BLaER1 (cell line): ENCODE results near the gene DSN1.

Experiments
- H3K27ac ChIP-seq: shearing (Covaris generic); formaldehyde crosslinking; 2 replicates; pipeline ENCODE4 v1.8.1; 2022
- H3K27me3 ChIP-seq: shearing (Covaris generic); formaldehyde crosslinking; 2 replicates; pipeline ENCODE4 v1.8.1; 2022
- H3K36me3 ChIP-seq: shearing (Covaris generic); formaldehyde crosslinking; 2 replicates; pipeline ENCODE4 v1.8.1; 2022
- H3K4me1 ChIP-seq: shearing (Covaris generic); formaldehyde crosslinking; 2 replicates; pipeline ENCODE4 v1.8.1; 2022
- H3K4me2 ChIP-seq: shearing (Covaris generic); formaldehyde crosslinking; 2 replicates; pipeline ENCODE4 v1.8.1; 2022
- H3K4me3 ChIP-seq: shearing (Covaris generic); formaldehyde crosslinking; 2 replicates; pipeline ENCODE4 v1.8.1; 2022
- H3K9ac ChIP-seq: shearing (Covaris generic); formaldehyde crosslinking; 2 replicates; pipeline ENCODE4 v1.8.1; 2022
- H3K9me3 ChIP-seq: shearing (Covaris generic); formaldehyde crosslinking; 2 replicates; pipeline ENCODE4 v1.8.1; 2022
- H4K20me1 ChIP-seq: shearing (Covaris generic); formaldehyde crosslinking; 2 replicates; pipeline ENCODE4 v1.8.1; 2022
- Cebpa-rat ChIP-seq: shearing (Covaris generic); IDR thresholded peaks from 2 replicates; pipeline ENCODE4 v1.8.1; 2022

Gene DSN1, protein sequence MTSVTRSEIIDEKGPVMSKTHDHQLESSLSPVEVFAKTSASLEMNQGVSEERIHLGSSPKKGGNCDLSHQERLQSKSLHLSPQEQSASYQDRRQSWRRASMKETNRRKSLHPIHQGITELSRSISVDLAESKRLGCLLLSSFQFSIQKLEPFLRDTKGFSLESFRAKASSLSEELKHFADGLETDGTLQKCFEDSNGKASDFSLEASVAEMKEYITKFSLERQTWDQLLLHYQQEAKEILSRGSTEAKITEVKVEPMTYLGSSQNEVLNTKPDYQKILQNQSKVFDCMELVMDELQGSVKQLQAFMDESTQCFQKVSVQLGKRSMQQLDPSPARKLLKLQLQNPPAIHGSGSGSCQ

DNA sequence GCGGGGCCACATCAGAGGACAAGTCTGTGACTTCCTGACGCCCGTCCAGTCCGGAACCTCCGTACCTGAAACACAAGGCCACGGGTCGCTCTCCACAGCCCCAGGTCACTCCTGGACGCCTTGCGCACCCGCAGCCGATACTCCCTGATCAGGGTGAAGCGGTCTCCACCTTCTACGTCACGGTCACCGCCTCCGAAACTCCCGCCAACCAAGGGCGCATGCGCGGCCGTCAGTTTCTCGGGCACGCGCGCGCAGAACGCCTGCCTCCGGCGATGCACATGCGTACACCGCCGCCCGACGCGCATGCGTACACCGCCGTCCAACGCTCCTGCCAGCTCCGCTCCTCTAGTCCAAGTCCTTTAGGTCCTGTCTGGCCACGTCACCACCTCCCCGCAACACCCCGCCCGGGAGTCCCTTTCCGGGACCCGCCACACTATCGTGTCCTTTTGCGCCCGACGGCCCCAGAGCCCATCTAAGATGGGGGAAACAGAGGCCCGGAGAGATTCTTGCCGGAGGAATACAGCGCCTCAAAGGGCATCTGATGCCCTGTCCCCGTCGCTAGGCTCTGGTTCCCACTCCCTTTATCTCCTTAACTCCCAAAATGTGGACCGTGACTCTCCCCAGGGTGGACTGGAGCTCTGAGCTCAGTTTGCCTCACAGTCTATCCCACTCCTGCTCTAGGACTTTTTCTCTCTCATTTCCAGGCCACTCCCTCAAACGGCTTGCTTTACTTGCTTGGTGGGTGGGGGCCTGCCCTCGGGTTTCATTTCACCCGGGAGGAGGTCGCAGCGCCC is at the start of gene DSN1:
TSS of gene DSN1 (minus strand) at position 167 of the 794 bp plus-strand sequence. CDS start 2,305 bp downstream, outside the sequence.
- peaks cover 61% of the 10 kb centered on the region for H3K4me1 ChIP-seq
- H3K9me3 ChIP-seq, result no peaks in the 10 kb centered on the region

DNA sequence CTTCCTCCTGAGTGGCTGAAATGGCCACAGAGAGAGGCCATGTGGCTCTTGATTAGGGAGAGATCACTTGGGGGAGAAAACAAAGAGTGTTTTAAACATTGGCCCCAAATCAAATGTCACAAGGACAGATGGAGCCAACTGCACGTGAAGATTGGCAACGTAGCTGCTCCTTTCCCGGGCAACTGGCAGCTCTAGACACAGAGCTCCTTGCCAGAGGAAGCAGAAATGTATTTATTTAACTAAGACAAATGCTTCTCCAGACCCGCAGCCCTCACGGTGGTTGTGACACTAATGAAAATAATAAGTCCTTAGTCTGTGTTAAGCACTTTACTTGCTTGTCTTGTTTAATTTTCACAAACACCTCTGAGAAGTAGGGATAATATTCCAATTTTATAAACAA is 49.6 kb upstream of the DSN1 start:
- Histone ChIP-seq H3K27me3 (no peaks in the 10 kb centered on the region), H3K9ac (no peak overlapping the region), H3K9me3 (no peaks in the 10 kb centered on the region), H3K4me2 (no peak overlapping the region), H3K4me1 (no peaks in the 10 kb centered on the region), H3K27ac (no peak overlapping the region), H3K36me3 (peaks cover 98% of the 10 kb centered on the region), H3K4me3 (no peak overlapping the region), H4K20me1 (peaks cover 47% of the 10 kb centered on the region)
- no peak for TF ChIP-seq Cebpa-rat

More for the DNA sequence above, at the start of gene DSN1:
- Histone ChIP-seq H3K4me2 (peak within 1 kb of the TSS; percentile 99), H4K20me1 (peaks cover 8% of the 10 kb centered on the region; the same call in 1 of the 2 replicates), H3K27me3 (no peaks in the 10 kb centered on the region), H3K4me3 (peak within 1 kb of the TSS; percentile 87), H3K27ac (peak within 1 kb of the TSS; percentile 87), H3K9ac (peak within 1 kb of the TSS; percentile 96), H3K36me3 (peaks cover 22% of the 10 kb centered on the region)
- no peak for TF ChIP-seq Cebpa-rat

GRCh38 chr20:36821964-36822437 is 48.4 kb upstream of the DSN1 start:
- H3K4me2 ChIP-seq, result no peak overlapping the region
- no peaks in the 10 kb centered on the region for H3K4me1 ChIP-seq
- peaks cover 50% of the 10 kb centered on the region for H4K20me1 ChIP-seq
- peaks cover 98% of the 10 kb centered on the region for H3K36me3 ChIP-seq
- H3K27me3 ChIP-seq, result no peaks in the 10 kb centered on the region
- TF ChIP-seq Cebpa-rat, result no peak
- no peak overlapping the region for H3K9ac ChIP-seq
- H3K9me3 ChIP-seq, result no peaks in the 10 kb centered on the region
- H3K27ac ChIP-seq, result peak overlapping the region; percentile 13; the same call in 1 of the 2 replicates
- H3K4me3 ChIP-seq, result no peak overlapping the region

DNA sequence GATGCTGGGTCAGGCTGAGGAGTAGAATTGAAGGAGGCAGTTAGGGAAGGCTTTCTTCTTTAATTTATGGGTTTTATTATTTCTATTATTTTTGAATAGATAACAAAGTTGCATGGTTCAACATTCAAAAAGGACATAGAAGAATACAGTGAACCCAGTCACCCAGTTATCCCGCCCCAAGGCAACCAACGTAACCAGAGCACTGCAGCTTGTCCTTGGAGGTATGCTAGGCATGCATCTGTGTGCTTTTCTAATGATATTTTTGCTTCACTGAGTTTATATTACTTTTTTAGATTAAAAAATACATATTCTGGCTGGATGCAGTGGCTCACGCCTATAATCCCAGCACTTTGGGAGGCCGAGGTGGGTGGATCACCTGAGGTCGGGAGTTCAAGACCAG is 47.4 kb upstream of the DSN1 start:
- TF ChIP-seq Cebpa-rat, result no peak
- no peak overlapping the region for H3K27ac ChIP-seq
- H3K27me3 ChIP-seq, result no peaks in the 10 kb centered on the region
- H3K4me2 ChIP-seq, result no peak overlapping the region
- peaks cover 100% of the 10 kb centered on the region for H3K36me3 ChIP-seq
- no peaks in the 10 kb centered on the region for H3K9me3 ChIP-seq
- peaks cover 56% of the 10 kb centered on the region for H4K20me1 ChIP-seq
- no peaks in the 10 kb centered on the region for H3K4me1 ChIP-seq
- H3K9ac ChIP-seq, result no peak overlapping the region
- no peak overlapping the region for H3K4me3 ChIP-seq

- Histone ChIP-seq H4K20me1 (peaks cover 57% of the 10 kb centered on the region), H3K9ac (no peak overlapping the region), H3K9me3 (no peaks in the 10 kb centered on the region), H3K27ac (no peak overlapping the region), H3K36me3 (peaks cover 100% of the 10 kb centered on the region), H3K4me2 (no peak overlapping the region), H3K27me3 (no peaks in the 10 kb centered on the region), H3K4me1 (no peaks in the 10 kb centered on the region), H3K4me3 (no peak overlapping the region)
- no peak for TF ChIP-seq Cebpa-rat
Observed at GRCh38 chr20:36820073-36820472, 46.5 kb upstream of the DSN1 start.

- Histone ChIP-seq H3K27ac (no peak overlapping the region), H3K4me1 (no peaks in the 10 kb centered on the region), H3K9ac (no peak overlapping the region), H3K36me3 (peaks cover 100% of the 10 kb centered on the region), H3K4me3 (no peak overlapping the region), H3K4me2 (no peak overlapping the region), H4K20me1 (peaks cover 61% of the 10 kb centered on the region), H3K27me3 (no peaks in the 10 kb centered on the region), H3K9me3 (no peaks in the 10 kb centered on the region)
- TF ChIP-seq Cebpa-rat, result no peak
Observed at GRCh38 chr20:36819659-36820058, 46.1 kb upstream of the DSN1 start.

GRCh38 chr20:36818861-36819260 is 45.3 kb upstream of the DSN1 start:
- Histone ChIP-seq H3K9me3 (no peaks in the 10 kb centered on the region), H3K4me3 (no peak overlapping the region), H4K20me1 (peaks cover 69% of the 10 kb centered on the region), H3K4me2 (no peak overlapping the region), H3K27me3 (no peaks in the 10 kb centered on the region), H3K36me3 (peaks cover 100% of the 10 kb centered on the region), H3K9ac (no peak overlapping the region), H3K4me1 (no peaks in the 10 kb centered on the region), H3K27ac (no peak overlapping the region)
- TF ChIP-seq Cebpa-rat, result no peak

GRCh38 chr20:36818185-36818584 is 44.6 kb upstream of the DSN1 start:
- H3K36me3 ChIP-seq, result peaks cover 100% of the 10 kb centered on the region
- no peaks in the 10 kb centered on the region for H3K4me1 ChIP-seq
- H3K9ac ChIP-seq, result no peak overlapping the region
- H3K27ac ChIP-seq, result no peak overlapping the region
- no peak for TF ChIP-seq Cebpa-rat
- H4K20me1 ChIP-seq, result peaks cover 76% of the 10 kb centered on the region
- no peaks in the 10 kb centered on the region for H3K27me3 ChIP-seq
- H3K4me3 ChIP-seq, result no peak overlapping the region
- no peak overlapping the region for H3K4me2 ChIP-seq
- H3K9me3 ChIP-seq, result no peaks in the 10 kb centered on the region

DNA sequence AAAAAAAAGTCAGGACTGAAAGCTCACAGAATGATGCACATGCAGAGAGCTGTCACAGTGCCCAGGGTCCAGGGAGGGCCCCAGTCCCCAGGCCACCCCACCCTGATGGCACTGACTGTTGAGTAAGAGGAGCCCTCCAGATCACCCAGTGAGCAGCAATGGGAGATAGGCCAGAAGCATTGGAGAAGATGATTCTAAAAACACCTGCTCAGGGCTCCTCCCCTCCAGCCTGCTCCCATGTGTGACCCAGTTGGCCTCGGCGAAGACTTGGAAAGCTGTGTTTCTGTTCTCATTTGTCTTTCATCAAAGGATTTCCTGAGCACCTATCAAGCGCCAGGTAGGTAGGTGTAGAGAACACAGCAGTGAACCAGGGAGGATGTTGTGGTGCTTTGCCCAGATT is 43.9 kb upstream of the DSN1 start:
- Histone ChIP-seq H3K36me3 (peaks cover 100% of the 10 kb centered on the region), H3K9ac (no peak overlapping the region), H3K9me3 (no peaks in the 10 kb centered on the region), H3K4me3 (no peak overlapping the region), H3K4me2 (no peak overlapping the region), H4K20me1 (peaks cover 83% of the 10 kb centered on the region), H3K27me3 (no peaks in the 10 kb centered on the region), H3K27ac (no peak overlapping the region), H3K4me1 (no peaks in the 10 kb centered on the region)
- no peak for TF ChIP-seq Cebpa-rat
